Lower leg skin (tissue), 3 donors: ENCODE data around the gene AOPEP.

ENCODE experiments used
- CTCF ChIP-seq, 3 donors: fragments of 450-650 bp; IDR thresholded peaks; one replicate each; pipeline ENCODE4 v1.5.1; 2016; ENCODE audit warnings: antibody characterized with exemption in 3 of 3, mild to moderate bottlenecking in 3 of 3, moderate library complexity in 2 of 3
- POLR2A ChIP-seq, 2 donors: fragments of 450-650 bp; IDR thresholded peaks; one replicate each; pipeline ENCODE4 v1.6.1; 2016 to 2017; ENCODE audit warnings: antibody characterized with exemption in 2 of 2, mild to moderate bottlenecking in 1 of 2, moderate library complexity in 1 of 2

GRCh38 chr9:94881454-94881853, 155.0 kb downstream of the AOPEP start:
- TF ChIP-seq CTCF (IDR thresholded peaks at IDR 0.05) (no peak), POLR2A (IDR thresholded peaks at IDR 0.05) (no peak)
